Measurements from ENCODE around the gene MPRIP. TPM values are rescaled to one million over a fixed set of nuclear protein-coding genes. Genes with fewer than 3 reads are reported as not detected.

MPRIP gene
- total RNA-seq, 6 experiments from 2014 or later = 39.0 to 97.6 (median 76.7) TPM

GRCh38 chr17:17107891-17108431, 65.7 kb downstream of the MPRIP start:
- ATAC-seq = peak in 1 of 4 donors; percentile 9
- intact Hi-C loops (cut with DNase I) = no loop called here

GRCh38 chr17:17108451-17109049, 66.3 kb downstream of the MPRIP start:
- H3K4me1 ChIP-seq = peaks cover 0 to 28% (median 3%) of the 10 kb centered on the region in 4 donors
- no peaks in the 10 kb centered on the region for H3K36me3 ChIP-seq
- intact Hi-C loops (cut with DNase I) = no loop called here
- no peaks in the 10 kb centered on the region for H3K9me3 ChIP-seq
- DNase-seq = peak in 1 of 3 donors; percentile 42
- TF ChIP-seq POLR2A (IDR thresholded peaks at IDR 0.05) = no peak
- no peak for TF ChIP-seq CTCF (IDR thresholded peaks at IDR 0.05)
- H3K4me3 ChIP-seq = no peak overlapping the region
- no peaks in the 10 kb centered on the region for H3K27me3 ChIP-seq
- ATAC-seq = peak; percentile 23 to 49 (median 25)
- H3K27ac ChIP-seq = peak overlapping the region in 1 of 3 donors; percentile 40
- 77% methylated on average over 4 of the region's 8 CpGs for WGBS (ENCODE audit: insufficient coverage, low coverage, low lambda C conversion rate, missing lambda C conversion rate)

More at GRCh38 chr17:17107891-17108431, 65.7 kb downstream of the MPRIP start:
- H3K27ac ChIP-seq = no peak overlapping the region
- H3K9me3 ChIP-seq = no peaks in the 10 kb centered on the region
- 60% methylated on average over 3 of the region's 7 CpGs for WGBS (ENCODE audit: insufficient coverage, low coverage, low lambda C conversion rate, missing lambda C conversion rate)
- DNase-seq = peak in 1 of 3 donors; percentile 26
- no peaks in the 10 kb centered on the region for H3K27me3 ChIP-seq
- no peak for TF ChIP-seq CTCF (IDR thresholded peaks at IDR 0.05)
- no peak for TF ChIP-seq POLR2A (IDR thresholded peaks at IDR 0.05)
- H3K4me1 ChIP-seq = peaks cover 0 to 28% (median 3%) of the 10 kb centered on the region in 4 donors
- H3K4me3 ChIP-seq = no peak overlapping the region
- no peaks in the 10 kb centered on the region for H3K36me3 ChIP-seq

GRCh38 chr17:17109256-17109655, 67.0 kb downstream of the MPRIP start:
- intact Hi-C loops (cut with DNase I) = no loop called here
- ATAC-seq = peak in 2 of 4 donors; percentile 13 to 18

GRCh38 chr17:17109907-17110306, 67.7 kb downstream of the MPRIP start:
- Histone ChIP-seq H3K36me3 (no peaks in the 10 kb centered on the region), H3K4me3 (no peak overlapping the region), H3K9me3 (no peaks in the 10 kb centered on the region), H3K27ac (no peak overlapping the region), H3K27me3 (no peaks in the 10 kb centered on the region), H3K4me1 (peaks cover 0 to 33% (median 3%) of the 10 kb centered on the region in 4 donors)
- DNase-seq (peak in 1 of 3 donors; percentile 38), ATAC-seq (peak; percentile 17 to 44 (median 26))
- TF ChIP-seq POLR2A (IDR thresholded peaks at IDR 0.05) (no peak), CTCF (IDR thresholded peaks at IDR 0.05) (no peak)
- intact Hi-C loops (cut with DNase I) = no loop called here
- WGBS (ENCODE audit: insufficient coverage, low coverage, low lambda C conversion rate, missing lambda C conversion rate) = 54% methylated on average over 2 of the region's 5 CpGs

More at GRCh38 chr17:17109256-17109655, 67.0 kb downstream of the MPRIP start:
- H3K9me3 ChIP-seq = no peaks in the 10 kb centered on the region
- H3K4me3 ChIP-seq = no peak overlapping the region
- no peaks in the 10 kb centered on the region for H3K27me3 ChIP-seq
- H3K27ac ChIP-seq = no peak overlapping the region
- TF ChIP-seq POLR2A (IDR thresholded peaks at IDR 0.05) (no peak), CTCF (IDR thresholded peaks at IDR 0.05) (no peak)
- H3K4me1 ChIP-seq = peaks cover 0 to 28% (median 3%) of the 10 kb centered on the region in 4 donors
- WGBS (ENCODE audit: insufficient coverage, low coverage, low lambda C conversion rate, missing lambda C conversion rate) = 36% methylated on average over 3 of the region's 4 CpGs
- no peak for DNase-seq
- H3K36me3 ChIP-seq = no peaks in the 10 kb centered on the region
